Left renal pelvis (tissue), 4 donors: ENCODE results near the gene FBXO31. TPM values are rescaled to one million over a fixed set of nuclear protein-coding genes. Genes with fewer than 3 reads are reported as not detected.
"Not testable (repeated sequence)": the region's sequence is repeated elsewhere in the genome, so short reads cannot be mapped to it uniquely, and the experiment has no call there.

Source experiments
- DNase-seq, 4 donors: peaks; one replicate each; pipeline ENCODE4 v3.0.0-alpha.2; 2013; ENCODE audit warnings: low read depth in 4 of 4, low spot score in 3 of 4
- polyA plus RNA-seq, 4 donors: library from polyadenylated mRNA; unstranded; fragments of 120-200 nt; gene quantifications; one replicate each; pipeline ENCODE4 v1.2.1, GENCODE V29; 2013; ENCODE audit not compliant: insufficient read length in 4 of 4

FBXO31 gene
- polyA plus RNA-seq, 4 donors = 20.1 to 25.4 (median 22.8) TPM

GRCh38 chr16:87345726-87346424 is 37.7 kb downstream of the FBXO31 start:
- peak in 1 of 4 donors; percentile 32 for DNase-seq

GRCh38 chr16:87344931-87345631 is 38.5 kb downstream of the FBXO31 start:
- no peak for DNase-seq

GRCh38 chr16:87344165-87344930 is 39.2 kb downstream of the FBXO31 start:
- no peak for DNase-seq

GRCh38 chr16:87343753-87344050 is 39.9 kb downstream of the FBXO31 start:
- no peak for DNase-seq

- no peak for DNase-seq
Measured at GRCh38 chr16:87342978-87343752, 40.4 kb downstream of the FBXO31 start.

- DNase-seq = no peak
Measured at GRCh38 chr16:87342504-87342903, 41.1 kb downstream of the FBXO31 start.

GRCh38 chr16:87340198-87340597 is 43.4 kb downstream of the FBXO31 start:
- DNase-seq = no peak

GRCh38 chr16:87339724-87340105 is 43.9 kb downstream of the FBXO31 start:
- DNase-seq = not testable (repeated sequence)

GRCh38 chr16:87339086-87339723 is 44.4 kb downstream of the FBXO31 start:
- DNase-seq = no peak

GRCh38 chr16:87338155-87338765 is 45.3 kb downstream of the FBXO31 start:
- DNase-seq = no peak

GRCh38 chr16:87337262-87337771 is 46.3 kb downstream of the FBXO31 start:
- DNase-seq = no peak

- DNase-seq = no peak
Measured at GRCh38 chr16:87336434-87337240, 46.9 kb downstream of the FBXO31 start.

- DNase-seq = no peak
Measured at GRCh38 chr16:87335625-87336433, 47.7 kb downstream of the FBXO31 start.

- no peak for DNase-seq
Measured at GRCh38 chr16:87334651-87335624, 48.6 kb downstream of the FBXO31 start.

- DNase-seq = no peak
Measured at GRCh38 chr16:87333581-87334331, 49.8 kb downstream of the FBXO31 start.

- no peak for DNase-seq
Measured at GRCh38 chr16:87333101-87333500, 50.5 kb downstream of the FBXO31 start.
